HG02798 (cell line): ENCODE results near the gene RASGRP4.
"Not testable (repeated sequence)": the region's sequence is repeated elsewhere in the genome, so short reads cannot be mapped to it uniquely, and the experiment has no call there.

Source experiments
- ATAC-seq: cut with Tn5 transposase; IDR thresholded peaks from one replicate; pipeline ENCODE4 v1.9.1; 2021; ENCODE audit warnings: mild to moderate bottlenecking; ENCODE audit not compliant: unreplicated experiment, poor library complexity

The RASGRP4 gene

DNA sequence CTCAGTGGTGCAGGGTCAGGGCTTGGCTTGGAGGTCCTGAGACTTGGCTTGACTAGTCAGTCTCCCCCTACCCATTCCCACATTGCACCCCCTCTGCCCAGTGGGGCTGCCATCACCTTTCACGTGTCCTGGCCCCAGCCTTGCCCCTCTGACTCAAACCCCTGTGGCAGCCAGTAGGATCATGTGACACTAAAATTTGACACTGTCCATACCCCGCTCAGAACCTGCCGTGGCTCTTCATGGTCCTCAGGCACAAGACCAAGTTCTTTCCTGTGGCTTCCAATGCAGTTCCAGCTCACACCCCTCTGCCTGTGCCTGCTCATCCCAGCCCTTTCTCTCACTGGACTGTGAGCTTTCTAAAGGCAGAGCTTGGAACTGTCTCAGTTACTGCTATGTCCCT is 49.4 kb downstream of the RASGRP4 start:
- ATAC-seq: no peak

DNA sequence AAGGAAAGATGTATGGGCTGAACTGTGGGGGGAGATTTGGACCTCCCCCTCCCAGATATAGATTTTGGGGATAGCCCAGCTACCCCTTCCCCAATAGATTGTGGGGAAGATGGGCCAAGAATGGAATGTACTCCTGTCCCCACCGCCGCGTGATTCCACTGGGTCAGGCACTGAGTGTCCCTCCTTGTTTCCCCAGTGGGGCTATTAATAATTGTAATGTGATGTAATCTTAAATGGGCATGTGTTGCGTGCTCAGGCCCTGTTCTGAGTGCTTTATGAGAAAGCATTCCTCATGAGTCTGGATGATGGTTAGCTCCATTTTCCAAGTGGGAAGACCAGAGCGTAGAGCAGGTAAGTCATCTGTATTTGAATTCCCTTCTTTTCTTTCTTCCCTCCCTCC is 50.3 kb downstream of the RASGRP4 start:
- ATAC-seq: no peak

DNA sequence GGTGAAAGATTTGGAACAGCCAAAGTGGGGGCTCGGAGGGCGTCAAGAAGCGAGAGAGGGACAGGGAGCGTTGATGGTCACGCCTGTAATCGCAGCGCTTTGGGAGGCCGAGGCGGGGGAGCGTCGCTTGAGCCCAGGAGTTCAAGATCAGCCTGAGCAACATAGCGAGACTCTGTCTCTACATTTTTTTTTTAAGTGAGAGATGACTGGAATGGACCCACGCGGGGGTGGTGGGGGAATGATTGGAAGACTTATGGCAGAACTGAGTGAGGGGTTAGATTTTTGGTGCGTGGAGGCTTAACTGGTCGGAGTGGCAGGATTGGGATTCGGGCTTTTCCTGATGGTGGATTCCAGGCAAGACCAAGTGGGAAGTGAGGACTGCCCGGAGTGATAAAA is 50.9 kb downstream of the RASGRP4 start:
- no peak for ATAC-seq

DNA sequence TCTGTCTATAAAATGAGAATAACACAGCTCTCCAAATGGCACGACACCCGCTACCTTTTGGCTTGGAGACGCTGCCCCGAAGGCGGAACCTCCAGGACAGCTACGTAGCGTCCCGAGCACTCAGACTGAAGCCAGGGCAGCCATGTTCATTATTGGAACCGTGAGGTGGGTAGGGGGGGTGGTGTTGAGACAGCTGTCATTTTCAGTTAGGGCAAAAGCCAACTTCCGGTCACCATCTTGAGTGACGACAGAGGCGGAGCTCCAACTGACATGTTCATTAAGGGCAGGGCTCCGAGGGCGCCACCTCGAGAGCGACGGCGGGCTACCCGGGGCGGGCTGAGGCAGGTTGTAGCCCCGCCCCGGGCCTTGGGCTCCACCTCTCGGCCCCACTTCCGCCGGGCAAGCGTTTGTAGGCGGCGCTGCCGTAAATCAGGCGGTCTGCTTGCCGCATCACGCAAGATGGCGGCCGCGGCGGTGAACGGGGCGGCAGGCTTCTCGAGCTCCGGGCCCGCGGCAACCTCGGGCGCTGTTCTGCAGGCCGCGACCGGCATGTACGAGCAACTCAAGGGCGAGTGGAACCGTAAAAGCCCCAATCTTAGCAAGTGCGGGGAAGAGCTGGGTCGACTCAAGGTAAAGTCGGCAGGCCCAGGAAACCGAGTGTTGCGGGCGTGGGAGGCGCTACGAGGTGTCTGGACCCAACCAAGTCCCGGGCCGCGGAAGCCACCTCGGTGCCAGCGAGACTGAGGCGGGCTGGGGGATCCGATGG is 51.5 kb downstream of the RASGRP4 start, which contains the start of gene PSMD8:
Gene PSMD8 (plus strand): TSS at position 240 of the 766 bp plus-strand sequence. CDS start 31 bp downstream, at position 271.
- peak; percentile 97 for ATAC-seq

DNA sequence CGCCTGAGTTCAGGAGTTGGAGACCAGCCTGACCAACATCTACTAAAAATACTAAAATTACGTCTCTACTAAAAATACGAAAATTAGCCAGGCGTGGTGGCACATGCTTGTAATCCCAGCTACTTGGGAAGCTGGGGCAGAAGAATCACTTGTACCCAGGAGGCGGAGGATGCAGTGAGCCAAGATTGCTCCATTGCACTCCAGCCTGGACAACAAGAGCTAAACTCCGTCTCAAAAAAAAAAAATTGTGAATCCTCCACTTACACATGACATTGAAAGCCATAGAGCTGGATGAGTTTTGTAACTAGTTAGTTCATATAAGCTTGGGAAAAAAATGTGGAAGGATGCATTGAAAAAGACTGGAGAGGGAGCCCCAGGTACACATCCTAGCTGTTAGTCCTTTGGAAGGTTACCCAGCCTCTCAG is 52.1 kb downstream of the RASGRP4 start:
- ATAC-seq: no peak

DNA sequence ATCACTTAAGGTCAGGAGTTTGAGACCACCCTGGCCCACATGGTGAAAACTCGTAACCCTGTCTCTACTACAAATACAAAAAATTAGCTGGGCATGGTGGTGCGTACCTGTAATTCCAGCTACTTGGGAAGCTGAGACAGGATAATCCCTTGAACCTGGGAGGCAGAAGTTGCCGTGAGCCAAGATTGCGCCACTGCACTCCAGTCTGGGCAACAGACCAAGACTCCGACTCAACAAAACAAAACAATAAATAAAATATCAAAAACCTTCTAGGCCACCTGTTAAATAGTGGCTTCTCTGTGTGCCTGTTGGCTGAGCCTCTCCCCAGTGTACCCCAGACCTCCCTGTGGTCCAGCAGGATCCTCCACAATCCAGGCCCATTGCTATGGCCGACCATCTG is 54.9 kb downstream of the RASGRP4 start:
- no peak for ATAC-seq

DNA sequence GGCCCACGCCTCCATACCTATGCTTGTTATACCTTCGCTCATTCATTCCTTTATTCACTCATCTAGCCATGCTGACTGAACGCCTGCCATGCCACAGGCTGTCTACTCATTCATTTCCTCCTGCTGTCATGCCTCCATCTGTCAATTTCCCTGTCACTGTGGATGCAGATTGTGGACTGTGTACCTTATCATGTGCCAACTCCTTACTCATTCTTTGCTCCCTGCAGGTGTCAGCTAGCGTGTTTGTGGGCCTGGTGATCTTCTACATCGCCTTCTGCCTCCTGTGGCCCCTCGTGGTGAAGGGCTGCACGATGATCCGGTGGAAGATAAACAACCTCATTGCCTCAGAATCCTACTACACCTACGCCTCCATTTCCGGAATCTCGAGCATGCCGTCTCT is 55.7 kb downstream of the RASGRP4 start:
- no peak for ATAC-seq

DNA sequence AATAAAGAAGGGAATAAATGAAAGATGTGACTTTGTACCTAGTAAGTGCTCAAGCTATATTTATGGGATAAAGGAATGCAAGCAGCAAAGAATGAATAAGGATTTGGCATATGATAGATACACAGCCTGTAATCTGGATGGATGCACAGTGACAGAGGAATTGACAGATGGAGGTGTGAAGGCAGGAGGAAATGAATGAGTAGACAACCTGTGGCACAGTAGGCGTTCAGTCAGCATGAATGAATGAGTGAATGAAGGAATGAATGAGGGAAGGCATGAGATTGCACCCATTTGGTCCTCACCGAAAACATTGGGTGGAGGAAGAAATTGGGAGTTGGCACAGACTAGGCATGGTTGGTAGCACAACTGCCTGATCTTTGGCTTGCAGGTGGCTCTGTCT is 56.4 kb downstream of the RASGRP4 start:
- ATAC-seq: no peak

DNA sequence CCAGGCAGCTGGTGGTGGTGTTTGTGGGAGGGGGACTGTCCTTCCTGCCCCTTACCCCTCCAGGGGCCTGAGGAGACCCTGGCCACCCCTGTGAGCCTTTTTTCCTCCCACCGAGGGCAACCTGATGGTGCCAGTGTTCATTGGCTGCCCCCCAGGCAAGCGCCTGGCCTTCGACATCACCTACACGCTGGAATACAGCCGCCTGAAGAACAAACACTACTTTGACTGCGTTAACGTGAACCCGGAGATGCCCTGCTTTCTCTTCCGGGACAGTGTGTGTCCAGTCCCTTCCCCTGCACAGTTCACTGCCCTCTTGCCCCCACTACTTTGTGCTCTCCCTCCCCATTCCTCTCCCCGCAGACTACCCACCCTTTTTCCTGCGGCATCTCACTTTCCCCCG is 59.0 kb downstream of the RASGRP4 start:
- ATAC-seq: no peak

DNA sequence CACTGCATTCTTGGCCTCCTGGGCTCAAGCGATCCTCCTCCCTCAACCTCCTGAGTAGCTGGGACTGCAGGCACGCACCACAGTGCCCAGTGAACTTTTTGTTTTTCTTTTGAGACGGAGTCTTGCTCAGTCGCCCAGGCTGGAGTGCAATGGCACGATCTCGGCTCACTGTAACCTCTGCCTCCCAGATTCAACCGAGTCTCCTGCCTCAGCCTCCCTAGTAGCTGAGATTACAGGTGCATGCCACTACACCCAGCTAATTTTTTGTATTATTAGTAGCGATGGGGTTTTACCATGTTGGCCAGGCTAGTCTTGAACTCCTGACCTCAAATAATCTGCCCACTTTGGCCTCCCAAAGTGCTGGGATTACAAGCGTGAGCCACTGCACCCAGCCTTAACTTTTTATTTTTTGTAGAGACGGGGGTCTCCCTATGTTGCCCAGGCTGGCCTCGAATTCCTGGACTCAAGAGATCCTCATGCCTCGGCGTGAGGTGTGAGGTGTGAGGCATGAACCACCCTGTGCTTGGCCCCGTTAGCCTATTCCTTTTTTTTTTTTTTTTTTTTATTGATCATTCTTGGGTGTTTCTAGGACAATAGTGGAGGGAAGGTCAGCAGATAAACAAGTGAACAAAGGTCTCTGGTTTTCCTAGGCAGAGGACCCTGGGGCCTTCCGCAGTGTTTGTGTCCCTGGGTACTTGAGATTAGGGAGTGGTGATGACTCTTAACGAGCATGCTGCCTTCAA is 62.9 kb downstream of the RASGRP4 start:
- not testable (repeated sequence) for ATAC-seq

DNA sequence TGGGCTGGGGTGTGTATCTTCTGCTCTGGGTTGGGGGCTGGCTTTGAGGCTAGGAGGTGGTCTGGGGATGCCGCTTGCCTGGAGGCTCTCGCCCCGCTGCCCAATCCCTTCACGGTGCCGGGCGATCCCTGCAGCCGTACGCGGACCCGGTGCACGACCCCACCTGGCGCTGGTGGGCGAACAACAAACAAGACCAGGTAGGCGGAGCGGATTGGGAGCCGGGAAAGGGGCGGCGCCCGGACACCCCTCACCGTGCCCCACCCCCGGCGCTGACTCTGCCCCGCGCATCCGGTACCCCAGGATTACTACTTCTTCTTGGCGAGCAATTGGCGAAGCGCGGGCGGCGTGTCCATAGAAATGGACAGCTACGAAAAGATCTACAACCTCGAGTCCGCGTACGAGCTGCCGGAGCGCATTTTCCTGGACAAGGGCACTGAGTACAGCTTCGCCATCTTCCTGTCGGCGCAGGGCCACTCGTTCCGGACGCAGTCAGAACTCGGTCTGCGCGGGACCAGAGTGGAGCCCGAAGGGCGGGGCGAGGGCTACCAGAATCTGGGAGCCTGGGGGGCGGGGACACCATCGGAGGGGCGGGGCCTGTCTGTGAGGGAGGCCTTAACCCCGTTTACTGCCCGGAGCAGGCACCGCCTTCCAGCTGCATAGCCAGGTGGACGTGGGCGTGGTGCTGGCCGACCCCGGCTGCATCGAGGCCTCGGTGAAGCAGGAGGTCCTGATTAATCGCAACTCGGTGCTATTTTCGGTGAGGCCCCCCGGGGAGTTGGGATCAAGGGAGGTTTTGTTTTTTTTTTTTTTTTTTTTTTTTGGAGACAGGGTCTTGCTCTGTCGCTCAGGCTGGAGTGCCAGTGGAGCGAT is 63.7 kb downstream of the RASGRP4 start:
- peak; percentile 27 for ATAC-seq

DNA sequence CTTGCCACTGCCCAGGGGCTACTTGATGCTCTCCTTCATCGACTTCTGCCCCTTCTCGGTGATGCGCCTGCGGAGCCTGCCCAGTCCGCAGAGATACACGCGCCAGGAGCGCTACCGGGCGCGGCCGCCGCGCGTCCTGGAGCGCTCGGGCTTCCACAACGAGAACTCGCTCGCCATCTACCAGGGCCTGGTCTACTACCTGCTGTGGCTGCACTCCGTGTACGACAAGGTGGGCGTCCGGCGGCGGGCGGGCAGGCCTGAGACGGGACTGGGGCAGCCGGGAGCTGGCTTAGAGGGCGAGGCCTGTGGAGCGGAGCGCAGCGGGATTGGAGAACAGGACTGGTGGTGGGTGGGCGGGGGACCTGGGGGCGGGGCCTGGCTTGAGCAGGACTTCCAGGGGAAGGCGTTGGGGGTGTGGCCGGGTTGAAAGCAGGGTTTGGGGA is 64.4 kb downstream of the RASGRP4 start:
- no peak for ATAC-seq

DNA sequence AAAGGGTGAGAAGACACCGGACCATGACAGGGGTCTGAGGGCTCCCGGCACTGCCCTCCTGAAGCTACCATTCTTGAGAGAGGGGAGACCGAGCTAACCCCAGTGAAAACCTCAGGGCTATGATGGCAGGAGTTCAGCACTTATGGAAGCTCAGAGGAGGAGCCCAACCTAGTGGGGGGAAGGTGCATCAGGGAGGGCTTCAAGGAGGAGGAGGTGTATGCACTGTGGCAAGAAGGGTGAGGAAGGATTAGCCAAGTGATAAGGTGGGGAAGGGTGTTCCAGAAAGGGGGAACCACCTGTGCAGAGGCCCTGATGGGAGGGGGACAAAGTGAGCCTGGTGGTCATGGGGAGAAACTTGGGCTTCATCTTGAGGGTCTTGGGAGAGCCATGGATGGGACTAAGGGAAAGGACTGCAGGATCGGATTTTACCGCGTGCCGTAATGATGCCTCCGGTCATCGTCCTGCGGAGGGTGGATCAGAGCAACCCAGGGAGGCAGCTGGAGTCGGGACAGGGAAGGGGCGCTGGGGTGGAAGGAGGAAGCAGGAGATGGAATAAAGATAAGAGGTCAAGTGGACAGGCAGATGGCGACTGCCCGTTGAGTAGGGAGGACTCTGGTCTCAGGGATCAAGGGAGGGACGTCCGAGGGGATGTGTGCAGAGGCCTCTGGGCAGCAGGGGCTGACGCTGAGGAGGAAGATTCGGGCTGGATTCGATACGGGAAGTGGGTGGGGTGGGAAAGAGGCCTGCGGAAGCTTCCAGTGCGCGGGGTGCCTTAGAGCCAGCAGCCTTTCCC is 65.0 kb downstream of the RASGRP4 start:
- ATAC-seq: no peak

DNA sequence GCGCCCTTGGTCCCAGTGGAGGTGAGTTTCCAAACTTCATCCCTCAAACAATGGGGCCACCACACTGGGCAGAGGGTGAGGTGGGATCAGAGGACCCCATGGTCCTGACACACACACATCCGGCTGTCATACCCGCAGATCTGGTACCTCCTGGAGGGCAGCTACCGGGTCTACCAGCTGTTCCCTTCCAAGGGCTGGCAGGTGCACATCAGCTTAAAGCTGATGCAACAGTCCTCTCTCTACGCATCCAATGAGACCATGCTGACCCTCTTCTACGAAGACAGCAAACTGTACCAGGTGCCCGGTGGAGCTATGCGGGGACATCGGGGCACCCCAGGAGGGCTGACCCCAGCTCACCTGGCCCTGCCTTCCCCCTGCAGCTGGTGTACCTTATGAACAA is 65.7 kb downstream of the RASGRP4 start:
- no peak for ATAC-seq

DNA sequence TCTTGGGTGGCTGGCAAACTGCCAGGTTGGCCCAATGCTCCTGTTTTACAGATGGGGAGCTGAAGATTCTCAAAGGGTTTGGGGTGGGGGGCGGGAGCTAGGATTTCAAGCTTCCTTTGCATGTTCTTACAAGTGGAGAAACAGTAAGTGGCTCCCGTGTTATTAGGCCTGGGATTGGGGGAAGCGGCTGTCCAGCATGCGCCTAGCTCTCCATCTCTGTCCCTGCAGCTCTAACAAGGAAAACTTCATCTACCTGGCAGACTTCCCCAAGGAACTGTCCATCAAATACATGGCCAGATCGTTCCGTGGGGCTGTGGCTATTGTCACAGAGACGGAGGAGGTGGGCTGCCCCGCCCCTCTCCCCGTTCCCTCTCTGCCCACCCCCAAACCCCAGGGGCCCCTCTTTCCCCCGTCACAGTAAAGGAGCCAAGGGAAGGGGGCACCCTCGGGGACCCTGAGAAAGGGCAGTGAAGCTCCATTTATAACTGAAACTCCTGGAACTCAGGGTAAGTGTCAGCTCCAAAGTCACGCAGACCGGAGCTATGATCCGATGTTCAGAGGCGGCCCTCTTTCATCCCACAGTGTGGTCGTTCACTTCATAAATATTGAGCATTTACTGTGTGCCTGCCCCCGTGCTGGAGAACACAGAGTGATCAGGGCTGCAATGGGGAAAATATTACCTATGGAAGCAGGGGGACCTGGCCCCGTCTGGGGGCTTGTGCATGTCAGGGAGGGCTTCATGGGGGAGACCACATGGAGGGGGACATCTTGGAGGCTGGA is 66.6 kb downstream of the RASGRP4 start:
- ATAC-seq: no peak
